Thyroid gland (tissue), 4 donors: ENCODE results near the gene CDH4. TPM values are rescaled to one million over a fixed set of nuclear protein-coding genes. Genes with fewer than 3 reads are reported as not detected.
"Not testable (repeated sequence)": the region's sequence is repeated elsewhere in the genome, so short reads cannot be mapped to it uniquely, and the experiment has no call there.

Experiments used
- DNase-seq, 2 donors: peaks; one replicate each; pipeline ENCODE4 v3.0.0-alpha.2; 2019
- H3K27ac ChIP-seq, 3 donors: fragments of 200-600 bp; sonication (generic); 1 replicate in 2 of 3; 2 replicates in 1 of 3; pipeline ENCODE4 v1.5.1; 2016 to 2019; ENCODE audit warnings: mild to moderate bottlenecking in 1 of 3, moderate library complexity in 1 of 3
- H3K27me3 ChIP-seq: fragments of 200-600 bp; sonication (generic); one replicate; pipeline ENCODE4 v1.5.1; 2019
- H3K36me3 ChIP-seq, 2 donors: fragments of 200-600 bp; sonication (generic); one replicate each; pipeline ENCODE4 v1.5.1; 2016 to 2019
- H3K4me1 ChIP-seq, 2 donors: fragments of 200-600 bp; sonication (generic); one replicate each; pipeline ENCODE4 v1.5.1; 2017 to 2019
- H3K4me3 ChIP-seq, 3 donors: fragments of 200-600 bp; sonication (generic); replicated peaks in 1 of 3; 1 replicate in 2 of 3; 2 replicates in 1 of 3; pipeline ENCODE4 v1.5.1; 2016; ENCODE audit warnings: mild to moderate bottlenecking in 1 of 3
- H3K9me3 ChIP-seq: fragments of 200-600 bp; sonication (generic); one replicate; pipeline ENCODE4 v1.5.1; 2017
- POLR2A ChIP-seq, 2 donors: fragments of 450-650 bp; IDR thresholded peaks; one replicate each; pipeline ENCODE4 v1.6.1; 2017; ENCODE audit warnings: antibody characterized with exemption in 2 of 2, mild to moderate bottlenecking in 2 of 2, moderate library complexity in 1 of 2
- WGBS, 2 donors: methylation state at CpG; one replicate each; pipeline ENCODE4 v1.1.5; 2017; 5-methylcytosine and 5-hydroxymethylcytosine counted together
- intact Hi-C: fragments of 100-400 bp; cut with DNase I; formaldehyde crosslinking; loops from one replicate; pipeline ENCODE4 v1.15.1; 2023
- total RNA-seq, 4 donors: library from RNA; depleted of rRNA; stranded (reverse); fragments of >200 nt; gene quantifications; one replicate each; pipeline ENCODE4 v1.2.3, GENCODE V29; 2016
- TF ChIP-seq, protein P1 (sequence below), 6 experiments: fragments of 200-600 bp in 3 of 6; fragments of 450-650 bp in 3 of 6; sonication (generic) in 3 of 6; IDR thresholded peaks; one replicate each; pipeline ENCODE4 v1.5.1; 2016 to 2019; ENCODE audit warnings: antibody characterized with exemption in 6 of 6, mild to moderate bottlenecking in 2 of 6, inconsistent platforms in 1 of 6, moderate library complexity in 1 of 6

Gene CDH4
- total RNA-seq, 4 donors from 2014 or later = 0.22 to 0.29 (median 0.29) TPM; not detected in 1

DNA sequence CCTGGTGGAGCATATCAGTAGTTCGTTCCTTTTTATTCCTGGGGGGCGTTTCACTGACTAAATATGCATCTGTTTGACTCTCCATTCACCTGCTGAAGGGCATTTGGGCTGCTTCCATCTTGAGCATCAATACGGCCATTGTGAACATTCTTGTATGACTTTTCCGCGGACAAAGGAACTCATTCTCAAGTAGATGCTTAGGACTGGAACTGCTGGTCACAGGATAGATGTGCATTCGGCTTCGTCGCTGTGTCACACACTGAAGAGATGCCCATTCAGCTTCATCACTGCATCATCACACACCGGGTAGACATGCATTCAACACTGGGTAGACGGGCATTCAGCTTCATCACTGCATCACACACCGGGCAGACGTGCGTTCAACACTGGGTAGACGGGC is 718.3 kb downstream of the CDH4 start:
- H3K36me3 ChIP-seq = peaks cover 15 to 20% of the 10 kb centered on the region in 2 donors
- H3K27me3 ChIP-seq = no peaks in the 10 kb centered on the region
- H3K4me3 ChIP-seq = no peak overlapping the region
- DNase-seq = no peak
- H3K9me3 ChIP-seq = no peaks in the 10 kb centered on the region
- 94 to 95% methylated on average over 9 to 14 of the region's 14 CpGs for WGBS, 2 donors
- intact Hi-C loops = no loop called here
- no peaks in the 10 kb centered on the region for H3K4me1 ChIP-seq
- TF ChIP-seq POLR2A (IDR thresholded peaks at IDR 0.05) = no peak
- TF ChIP-seq, protein P1, sequence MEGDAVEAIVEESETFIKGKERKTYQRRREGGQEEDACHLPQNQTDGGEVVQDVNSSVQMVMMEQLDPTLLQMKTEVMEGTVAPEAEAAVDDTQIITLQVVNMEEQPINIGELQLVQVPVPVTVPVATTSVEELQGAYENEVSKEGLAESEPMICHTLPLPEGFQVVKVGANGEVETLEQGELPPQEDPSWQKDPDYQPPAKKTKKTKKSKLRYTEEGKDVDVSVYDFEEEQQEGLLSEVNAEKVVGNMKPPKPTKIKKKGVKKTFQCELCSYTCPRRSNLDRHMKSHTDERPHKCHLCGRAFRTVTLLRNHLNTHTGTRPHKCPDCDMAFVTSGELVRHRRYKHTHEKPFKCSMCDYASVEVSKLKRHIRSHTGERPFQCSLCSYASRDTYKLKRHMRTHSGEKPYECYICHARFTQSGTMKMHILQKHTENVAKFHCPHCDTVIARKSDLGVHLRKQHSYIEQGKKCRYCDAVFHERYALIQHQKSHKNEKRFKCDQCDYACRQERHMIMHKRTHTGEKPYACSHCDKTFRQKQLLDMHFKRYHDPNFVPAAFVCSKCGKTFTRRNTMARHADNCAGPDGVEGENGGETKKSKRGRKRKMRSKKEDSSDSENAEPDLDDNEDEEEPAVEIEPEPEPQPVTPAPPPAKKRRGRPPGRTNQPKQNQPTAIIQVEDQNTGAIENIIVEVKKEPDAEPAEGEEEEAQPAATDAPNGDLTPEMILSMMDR (IDR thresholded peaks at IDR 0.05) = no peak
- no peak overlapping the region for H3K27ac ChIP-seq

DNA sequence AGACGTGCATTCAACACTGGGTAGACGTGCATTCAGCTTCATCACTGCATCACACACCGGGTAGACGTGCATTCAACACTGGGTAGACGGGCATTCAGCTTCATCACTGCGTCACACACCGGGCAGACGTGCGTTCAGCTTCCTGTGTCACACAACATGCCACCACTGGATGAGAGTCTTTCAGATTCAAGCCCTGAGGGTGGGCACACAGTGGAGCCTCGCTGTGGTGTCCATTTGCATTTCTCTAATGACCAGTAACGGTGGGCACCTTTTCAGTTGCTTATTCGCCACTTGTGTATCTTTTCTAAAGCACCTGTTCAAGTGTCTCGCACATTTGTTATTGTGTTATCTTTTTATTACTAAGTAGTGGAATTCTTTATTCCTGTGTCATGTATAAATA is 719.5 kb downstream of the CDH4 start:
- H3K4me3 ChIP-seq, H3K27me3 ChIP-seq, H3K27ac ChIP-seq, intact Hi-C loops, H3K4me1 ChIP-seq, H3K9me3 ChIP-seq, DNase-seq: not testable (repeated sequence)
- peaks cover 19 to 20% of the 10 kb centered on the region in 2 donors for H3K36me3 ChIP-seq
- 94 to 99% methylated on average over 11 to 13 of the region's 13 CpGs for WGBS, 2 donors

DNA sequence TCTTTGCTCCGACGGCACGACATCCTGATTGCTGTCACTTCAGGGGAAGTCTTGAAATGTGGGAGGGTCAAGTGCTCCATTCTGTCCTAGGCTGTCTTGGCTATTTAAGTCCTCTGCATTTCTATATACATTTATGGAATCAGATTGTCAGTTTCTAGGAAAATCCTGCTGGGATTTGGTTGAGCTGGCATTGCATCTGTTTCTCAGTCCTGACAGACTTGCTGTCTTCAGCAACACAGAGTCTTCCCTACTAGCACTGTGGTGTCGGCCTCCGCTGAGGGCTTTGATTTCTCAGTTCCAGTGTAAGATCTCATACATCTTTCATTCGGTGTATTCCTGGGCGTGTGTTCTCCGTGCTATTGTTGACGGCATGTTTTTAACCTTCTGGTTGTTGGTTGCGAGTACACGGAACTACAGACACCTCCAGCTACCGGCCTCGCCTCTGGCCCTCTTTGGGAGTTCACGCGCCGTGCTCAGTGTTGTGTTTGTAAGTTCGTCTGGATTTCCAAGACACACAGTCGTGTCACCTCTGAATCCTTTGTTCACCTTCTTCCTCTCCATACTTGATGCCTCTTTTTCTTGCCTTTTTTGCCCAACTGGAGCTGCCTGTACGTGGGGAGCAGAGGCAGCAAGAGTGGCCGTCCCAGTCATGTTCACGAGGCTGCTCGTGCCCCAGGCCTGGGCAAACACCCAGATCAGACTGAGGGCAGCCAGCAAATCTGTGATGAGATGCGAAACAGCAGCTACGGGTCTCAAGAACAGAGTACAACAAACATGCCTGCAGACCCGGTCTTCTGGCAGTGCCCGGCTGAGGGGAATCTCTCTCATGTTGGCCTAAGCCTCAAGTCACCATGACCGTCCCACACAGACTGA is 720.8 kb downstream of the CDH4 start:
- TF ChIP-seq, protein P1 (IDR thresholded peaks at IDR 0.05) = no peak
- no peak for TF ChIP-seq POLR2A (IDR thresholded peaks at IDR 0.05)
- Histone ChIP-seq H3K27ac (no peak overlapping the region), H3K4me1 (no peaks in the 10 kb centered on the region), H3K9me3 (no peaks in the 10 kb centered on the region), H3K27me3 (no peaks in the 10 kb centered on the region), H3K4me3 (no peak overlapping the region), H3K36me3 (peaks cover 19 to 20% of the 10 kb centered on the region in 2 donors)
- no peak for DNase-seq
- WGBS, 2 donors = 92% methylated on average over 27 of the region's 27 CpGs
- intact Hi-C loops = no loop called here

DNA sequence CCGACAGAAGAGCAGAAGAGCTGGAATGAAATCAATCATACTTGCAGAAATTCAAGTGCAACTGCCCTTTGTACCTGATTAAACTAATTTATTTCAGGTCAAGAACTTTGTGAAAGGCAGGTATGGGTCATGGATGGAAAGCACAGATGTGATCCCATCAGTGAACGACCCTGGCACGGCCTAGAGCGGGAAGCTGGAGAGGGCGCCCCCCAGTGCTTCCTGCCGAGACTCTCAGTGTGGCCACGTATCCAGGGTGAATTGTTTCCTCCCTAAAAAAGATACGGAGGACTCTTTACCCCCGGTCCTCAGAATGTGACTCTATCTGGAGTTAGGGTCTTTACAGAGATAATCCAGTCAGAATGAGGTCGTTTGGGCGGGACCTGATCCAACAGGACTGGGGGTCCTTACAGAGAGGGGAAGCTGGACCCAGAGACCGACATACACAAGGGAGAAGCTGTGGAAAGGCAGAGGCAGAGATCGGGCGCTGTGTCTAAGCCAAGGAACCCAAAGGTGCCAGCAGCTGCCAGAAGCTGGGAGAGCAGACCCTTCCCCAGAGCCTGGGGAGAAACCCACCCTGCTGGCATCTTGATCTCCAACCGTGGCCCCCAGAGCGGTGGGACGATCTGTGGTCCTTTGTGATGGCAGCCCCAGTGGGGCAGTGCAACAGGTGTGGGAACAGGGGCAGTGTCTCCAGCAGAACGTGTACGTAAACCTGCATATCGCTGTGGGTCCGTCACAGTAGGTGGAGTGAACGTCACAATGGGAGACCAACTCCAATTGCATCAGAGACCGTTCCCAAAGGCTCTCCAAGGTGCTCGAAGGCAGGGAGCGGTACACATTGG is 721.7 kb downstream of the CDH4 start:
- Histone ChIP-seq H3K4me3 (no peak overlapping the region), H3K36me3 (peaks cover 19 to 20% of the 10 kb centered on the region in 2 donors), H3K4me1 (no peaks in the 10 kb centered on the region), H3K27me3 (no peaks in the 10 kb centered on the region), H3K27ac (no peak overlapping the region), H3K9me3 (no peaks in the 10 kb centered on the region)
- 95 to 96% methylated on average over 23 to 25 of the region's 25 CpGs for WGBS, 2 donors
- intact Hi-C loops = no loop called here
- DNase-seq = no peak
- TF ChIP-seq, protein P1 (IDR thresholded peaks at IDR 0.05) = no peak
- no peak for TF ChIP-seq POLR2A (IDR thresholded peaks at IDR 0.05)

DNA sequence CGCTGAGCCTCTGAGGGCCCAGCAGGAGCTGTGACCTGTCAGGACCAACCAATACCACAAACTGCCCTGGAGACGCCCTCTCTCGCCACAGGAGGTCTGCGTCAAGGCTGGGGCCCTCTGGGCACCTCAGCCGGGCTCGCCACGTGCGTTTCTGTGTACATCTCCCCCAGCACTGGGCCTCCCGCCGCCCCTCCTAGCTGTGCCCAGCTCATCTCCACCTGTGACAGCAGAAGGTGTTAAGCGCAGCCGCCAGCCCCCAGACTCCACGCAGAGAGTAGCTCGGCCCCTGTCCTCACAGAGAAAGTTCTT is 722.2 kb downstream of the CDH4 start:
- Histone ChIP-seq H3K9me3 (no peaks in the 10 kb centered on the region), H3K27ac (no peak overlapping the region), H3K36me3 (peaks cover 19 to 20% of the 10 kb centered on the region in 2 donors), H3K27me3 (no peaks in the 10 kb centered on the region), H3K4me1 (no peaks in the 10 kb centered on the region), H3K4me3 (no peak overlapping the region)
- no peak for DNase-seq
- no peak for TF ChIP-seq POLR2A (IDR thresholded peaks at IDR 0.05)
- TF ChIP-seq, protein P1 (IDR thresholded peaks at IDR 0.05) = no peak
- 95 to 100% methylated on average over 5 to 13 of the region's 14 CpGs for WGBS, 2 donors
- intact Hi-C loops = no loop called here
